Mesothelial cell of epicardium (in vitro differentiated cells): ENCODE data around the gene AKT1S1. TPM values are rescaled to one million over a fixed set of nuclear protein-coding genes. Genes with fewer than 3 reads are reported as not detected.
A peak's percentile ranks its signal among the peaks of the same experiment; 100 is the strongest.

Experiments
- DNase-seq, 2 experiments: peaks; one replicate each; pipeline ENCODE4 v3.0.0; 2021; ENCODE audit warnings: low spot score in 2 of 2; ENCODE audit not compliant: unreplicated experiment in 2 of 2
- H3K27ac Mint-ChIP-seq: 2 replicates; pipeline ENCODE4 v1.8.0; 2021; ENCODE audit warnings: mixed read lengths
- H3K27me3 Mint-ChIP-seq: 2 replicates; pipeline ENCODE4 v1.8.0; 2021; ENCODE audit warnings: low read depth, mixed read lengths
- H3K36me3 Mint-ChIP-seq: 2 replicates; pipeline ENCODE4 v1.8.0; 2021; ENCODE audit warnings: mixed read lengths
- H3K4me1 Mint-ChIP-seq: 2 replicates; pipeline ENCODE4 v1.8.0; 2021; ENCODE audit warnings: mixed read lengths
- H3K4me3 Mint-ChIP-seq: 2 replicates; pipeline ENCODE4 v1.8.0; 2021; ENCODE audit warnings: mild to moderate bottlenecking, moderate library complexity, mixed read lengths
- H3K9me3 Mint-ChIP-seq: 2 replicates; pipeline ENCODE4 v1.8.0; 2021; ENCODE audit warnings: mixed read lengths
- total RNA-seq: library from RNA; stranded (reverse); gene quantifications from 3 replicates; pipeline ENCODE4 v1.2.1, GENCODE V29; 2021
- TF ChIP-seq, protein P1 (sequence below): fragments of 200-600 bp; sonication (generic); IDR thresholded peaks from one replicate; pipeline ENCODE4 v1.5.0; 2021; ENCODE audit warnings: antibody characterized with exemption; ENCODE audit not compliant: unreplicated experiment

AKT1S1 gene
- total RNA-seq, 1 donor from 2014 or later = 41.8 TPM

- Mint-ChIP-seq H3K27ac (peak overlapping the region; percentile 68), H3K4me3 (peak overlapping the region; percentile 48), H3K4me1 (peaks cover 25% of the 10 kb centered on the region), H3K36me3 (peaks cover 19% of the 10 kb centered on the region), H3K27me3 (no peaks in the 10 kb centered on the region), H3K9me3 (peaks cover 11% of the 10 kb centered on the region)
- DNase-seq = no peak
- TF ChIP-seq, protein P1, sequence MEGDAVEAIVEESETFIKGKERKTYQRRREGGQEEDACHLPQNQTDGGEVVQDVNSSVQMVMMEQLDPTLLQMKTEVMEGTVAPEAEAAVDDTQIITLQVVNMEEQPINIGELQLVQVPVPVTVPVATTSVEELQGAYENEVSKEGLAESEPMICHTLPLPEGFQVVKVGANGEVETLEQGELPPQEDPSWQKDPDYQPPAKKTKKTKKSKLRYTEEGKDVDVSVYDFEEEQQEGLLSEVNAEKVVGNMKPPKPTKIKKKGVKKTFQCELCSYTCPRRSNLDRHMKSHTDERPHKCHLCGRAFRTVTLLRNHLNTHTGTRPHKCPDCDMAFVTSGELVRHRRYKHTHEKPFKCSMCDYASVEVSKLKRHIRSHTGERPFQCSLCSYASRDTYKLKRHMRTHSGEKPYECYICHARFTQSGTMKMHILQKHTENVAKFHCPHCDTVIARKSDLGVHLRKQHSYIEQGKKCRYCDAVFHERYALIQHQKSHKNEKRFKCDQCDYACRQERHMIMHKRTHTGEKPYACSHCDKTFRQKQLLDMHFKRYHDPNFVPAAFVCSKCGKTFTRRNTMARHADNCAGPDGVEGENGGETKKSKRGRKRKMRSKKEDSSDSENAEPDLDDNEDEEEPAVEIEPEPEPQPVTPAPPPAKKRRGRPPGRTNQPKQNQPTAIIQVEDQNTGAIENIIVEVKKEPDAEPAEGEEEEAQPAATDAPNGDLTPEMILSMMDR = no peak
Measured at GRCh38 chr19:49853852-49854377, 23.2 kb downstream of the AKT1S1 start.

- DNase-seq = no peak
- Mint-ChIP-seq H3K9me3 (peaks cover 13% of the 10 kb centered on the region), H3K36me3 (peaks cover 21% of the 10 kb centered on the region), H3K4me3 (peak overlapping the region; percentile 87), H3K27me3 (no peaks in the 10 kb centered on the region), H3K27ac (peak overlapping the region; percentile 60), H3K4me1 (peaks cover 25% of the 10 kb centered on the region)
- TF ChIP-seq, protein P1 = no peak
Measured at GRCh38 chr19:49852631-49853126, 24.5 kb downstream of the AKT1S1 start.

DNA sequence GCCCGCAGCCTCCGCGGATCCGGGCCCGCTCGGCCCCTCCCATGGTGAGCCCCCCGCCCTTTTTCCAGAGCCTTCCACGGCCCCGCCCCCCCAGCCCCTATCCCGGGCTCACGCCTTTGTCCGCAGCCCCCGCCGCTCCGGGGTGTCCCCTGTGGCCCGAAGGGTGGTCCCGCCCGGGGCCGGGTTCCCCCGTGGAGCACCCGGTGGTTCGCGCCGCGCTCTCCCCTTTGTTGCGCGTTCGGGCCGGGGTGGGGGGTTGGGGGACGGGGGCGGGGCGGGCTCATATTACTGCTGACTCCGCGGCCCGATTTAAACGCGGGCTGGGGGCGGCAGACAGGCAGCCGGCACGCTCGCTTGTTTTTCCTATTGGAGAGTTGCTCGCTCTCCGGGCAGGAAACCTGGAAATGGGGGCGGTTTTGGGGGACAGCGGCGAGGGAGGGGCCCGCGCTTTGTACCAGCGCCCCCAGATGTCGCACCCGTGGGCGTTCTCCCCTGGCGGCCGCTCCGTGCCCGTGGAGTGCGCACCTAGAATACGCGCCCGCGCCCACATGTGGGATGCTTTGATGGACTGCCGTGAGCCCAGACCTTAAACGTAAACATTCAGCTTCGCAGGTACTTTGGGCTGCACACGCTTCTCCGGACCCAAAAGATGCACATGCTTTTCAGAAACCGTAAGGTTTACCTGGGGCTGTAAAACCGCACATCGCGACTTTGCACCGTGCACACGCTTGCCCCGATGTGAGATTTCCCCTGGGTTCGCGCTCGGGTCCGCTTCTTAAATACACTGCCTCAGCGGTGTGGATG is 25.5 kb downstream of the AKT1S1 start:
- H3K27ac Mint-ChIP-seq = peak overlapping the region; percentile 79
- H3K4me1 Mint-ChIP-seq = peaks cover 25% of the 10 kb centered on the region
- DNase-seq = peak in 1 of 2 experiments; percentile 53
- peak overlapping the region; percentile 87 for H3K4me3 Mint-ChIP-seq
- peaks cover 21% of the 10 kb centered on the region for H3K36me3 Mint-ChIP-seq
- TF ChIP-seq, protein P1 = no peak
- H3K9me3 Mint-ChIP-seq = peaks cover 13% of the 10 kb centered on the region
- no peaks in the 10 kb centered on the region for H3K27me3 Mint-ChIP-seq

DNA sequence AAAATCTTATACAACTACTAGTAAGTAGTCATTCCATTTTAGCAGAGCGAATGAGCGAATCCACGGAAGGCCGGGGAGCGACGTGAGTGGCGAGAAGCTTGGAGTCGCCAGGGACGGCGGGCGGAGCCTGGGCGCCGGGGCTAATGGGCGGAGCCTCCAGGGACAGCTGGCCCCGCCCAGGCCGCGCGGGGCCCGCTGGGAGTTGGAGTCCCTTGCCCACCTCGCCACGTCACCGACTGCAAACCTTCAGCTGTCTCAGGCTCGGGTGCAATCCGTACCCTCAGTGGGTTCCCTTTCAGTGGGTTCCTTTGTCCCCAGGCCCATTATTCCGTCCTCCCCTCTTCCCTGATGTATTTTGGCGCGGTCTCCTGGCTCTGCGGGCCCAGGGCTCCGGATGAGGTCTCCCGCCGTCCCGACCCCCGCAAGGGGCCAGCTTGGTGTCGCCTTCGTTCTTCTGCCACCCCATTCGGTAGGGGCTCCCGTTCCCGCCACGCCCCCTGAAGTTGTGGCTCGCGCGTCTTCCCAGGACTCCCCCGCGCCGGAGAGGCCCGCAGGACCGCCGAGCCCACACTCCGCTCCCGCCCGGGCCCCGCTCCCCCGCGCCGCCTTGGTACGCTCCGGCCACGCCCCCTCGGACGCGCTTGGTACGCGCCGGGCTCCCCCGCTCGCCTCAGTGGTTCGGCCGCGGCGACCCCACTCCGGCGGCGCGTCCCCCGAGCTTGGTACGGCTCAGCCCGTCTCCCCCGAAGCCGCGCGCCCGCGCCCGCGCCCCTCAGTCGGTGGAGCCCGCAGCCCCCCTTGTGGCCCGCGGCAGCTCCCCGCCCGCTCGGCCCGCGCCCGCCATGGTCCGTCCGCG is 26.4 kb downstream of the AKT1S1 start, which contains the start of gene PTOV1:
PTOV1 (plus strand) TSS at position 673 of the 856 bp plus-strand sequence.
- Mint-ChIP-seq H3K4me1 (peaks cover 25% of the 10 kb centered on the region), H3K36me3 (peaks cover 19% of the 10 kb centered on the region), H3K27ac (peak within 1 kb of the TSS; percentile 98), H3K4me3 (peak within 1 kb of the TSS; percentile 87), H3K9me3 (peaks cover 13% of the 10 kb centered on the region), H3K27me3 (no peaks in the 10 kb centered on the region)
- peak; percentile 93 to 97 for DNase-seq
- TF ChIP-seq, protein P1 = no peak

DNA sequence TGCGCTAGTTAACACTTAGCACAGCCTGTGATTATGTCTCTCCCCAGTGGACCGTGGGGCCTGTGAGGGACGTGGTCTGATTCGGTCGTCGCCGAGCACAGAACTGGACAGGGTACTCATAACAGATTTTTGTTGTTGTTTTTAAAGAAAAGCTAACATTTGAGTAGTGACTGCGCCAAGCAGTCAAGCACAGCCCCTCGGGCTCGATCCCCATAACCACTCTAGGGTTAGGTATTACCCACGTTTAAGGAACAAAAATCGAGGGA is 27.0 kb downstream of the AKT1S1 start:
- Mint-ChIP-seq H3K36me3 (peaks cover 14% of the 10 kb centered on the region), H3K9me3 (peaks cover 13% of the 10 kb centered on the region), H3K27ac (peak overlapping the region; percentile 98), H3K4me3 (peak overlapping the region; percentile 81), H3K4me1 (peaks cover 25% of the 10 kb centered on the region), H3K27me3 (no peaks in the 10 kb centered on the region)
- TF ChIP-seq, protein P1 = no peak
- no peak for DNase-seq
